Panc1 (cell line): ENCODE results near the gene MYOG. TPM values are rescaled to one million over a fixed set of nuclear protein-coding genes. Genes with fewer than 3 reads are reported as not detected.

Experiments used
- ATAC-seq: fragments of 200-7000 bp; cut with Tn5 transposase; 2 replicates; pipeline ENCODE4 v1.9.1; 2020; ENCODE audit warnings: mild to moderate bottlenecking, moderate library complexity
- BruUV-seq: library from RNA; stranded (reverse); fragments of 400-500 nt; replicated peaks from 2 replicates; lab custom pipeline; 2021; lab: Mats Ljungman, UMichigan
- CTCF ChIA-PET: fragments of 300-600 bp; sonication (Branson Sonifier 250); formaldehyde crosslinking; loops from one replicate; lab custom pipeline; 2022; ENCODE audit warnings: antibody characterized with exemption; lab: Charles Lee
- POLR2A ChIA-PET: fragments of 300-600 bp; sonication (Branson Sonifier 250); formaldehyde crosslinking; loops from one replicate; lab custom pipeline; 2022; ENCODE audit warnings: antibody characterized with exemption; lab: Charles Lee
- DNase-seq: peaks from one replicate; pipeline ENCODE4 v3.0.0-alpha.2; 2010; ENCODE audit warnings: low read depth, low spot score
- H3K27ac ChIP-seq: 2 replicates; pipeline ENCODE4 v1.5.1; 2011; ENCODE audit warnings: mild to moderate bottlenecking, low read length, inconsistent platforms
- H3K27me3 ChIP-seq: fragments of 200-500 bp; sonication (Bioruptor generic); 2 replicates; pipeline ENCODE4 v1.6.0; 2014; ENCODE audit warnings: low read length, inconsistent platforms; ENCODE audit not compliant: control insufficient read depth, insufficient read depth
- H3K36me3 ChIP-seq: fragments of 200-500 bp; sonication (Bioruptor generic); 2 replicates; pipeline ENCODE4 v1.5.1; 2014; ENCODE audit warnings: inconsistent platforms, mild to moderate bottlenecking, low read length, moderate library complexity; ENCODE audit not compliant: control insufficient read depth, insufficient read depth
- H3K4me1 ChIP-seq: 2 replicates; pipeline ENCODE4 v1.5.1; 2011; ENCODE audit warnings: inconsistent platforms, mild to moderate bottlenecking, low read length, moderate library complexity; ENCODE audit not compliant: control insufficient read depth, insufficient read depth
- H3K4me3 ChIP-seq, 2 experiments: 2 replicates each; pipeline ENCODE4 v1.5.1; 2011 to 2012; ENCODE audit warnings: low read depth in 2 of 2, low read length in 2 of 2, mild to moderate bottlenecking in 2 of 2, inconsistent platforms in 1 of 2, moderate library complexity in 1 of 2
- H3K9me3 ChIP-seq: fragments of 200-500 bp; sonication (Bioruptor generic); 2 replicates; pipeline ENCODE4 v1.5.1; 2014; ENCODE audit warnings: low read depth, mild to moderate bottlenecking, inconsistent platforms, low read length, moderate library complexity; ENCODE audit not compliant: control insufficient read depth, insufficient read depth
- CTCF ChIP-seq: fragments of 450-650 bp; IDR thresholded peaks from 2 replicates; pipeline ENCODE4 v1.5.1; 2017; ENCODE audit warnings: mild to moderate bottlenecking
- POLR2AphosphoS5 ChIP-seq: IDR thresholded peaks from 2 replicates; pipeline ENCODE4 v1.6.1; 2012; ENCODE audit warnings: mild to moderate bottlenecking, low read depth, low read length, moderate library complexity
- REST ChIP-seq, 2 experiments: IDR thresholded peaks; 2 replicates each; pipeline ENCODE4 v1.6.1; 2011 to 2012; ENCODE audit warnings: low read depth in 2 of 2, control low read depth in 1 of 2, low read length in 1 of 2, mild to moderate bottlenecking in 1 of 2, moderate library complexity in 1 of 2; ENCODE audit not compliant: insufficient read depth in 1 of 2
- SIN3A ChIP-seq: IDR thresholded peaks from 2 replicates; pipeline ENCODE4 v1.6.1; 2012; ENCODE audit warnings: low read depth, mild to moderate bottlenecking, low read length, moderate library complexity, borderline replicate concordance; ENCODE audit not compliant: insufficient read depth
- TCF7L2 ChIP-seq: IDR thresholded peaks from 2 replicates; pipeline ENCODE4 v1.6.1; 2011; ENCODE audit warnings: mild to moderate bottlenecking, low read depth, low read length, inconsistent platforms
- in situ Hi-C: cut with HindIII; loops from 2 replicates; pipeline ENCODE4 v1.10.0; 2016; ENCODE audit warnings: low sequenced_read_pairs, low pct_unique_long_range_greater_than_20kb
- intact Hi-C: fragments of 100-400 bp; cut with micrococcal nuclease; formaldehyde crosslinking; loops from one replicate; pipeline ENCODE4 v1.10.0; 2022; ENCODE audit not compliant: unreplicated experiment
- total RNA-seq: library from RNA; stranded (reverse); gene quantifications from one replicate; pipeline ENCODE4 v1.2.1, GENCODE V29; 2021; ENCODE audit not compliant: unreplicated experiment

Gene MYOG
- total RNA-seq, 1 experiment from 2014 or later: not detected

DNA sequence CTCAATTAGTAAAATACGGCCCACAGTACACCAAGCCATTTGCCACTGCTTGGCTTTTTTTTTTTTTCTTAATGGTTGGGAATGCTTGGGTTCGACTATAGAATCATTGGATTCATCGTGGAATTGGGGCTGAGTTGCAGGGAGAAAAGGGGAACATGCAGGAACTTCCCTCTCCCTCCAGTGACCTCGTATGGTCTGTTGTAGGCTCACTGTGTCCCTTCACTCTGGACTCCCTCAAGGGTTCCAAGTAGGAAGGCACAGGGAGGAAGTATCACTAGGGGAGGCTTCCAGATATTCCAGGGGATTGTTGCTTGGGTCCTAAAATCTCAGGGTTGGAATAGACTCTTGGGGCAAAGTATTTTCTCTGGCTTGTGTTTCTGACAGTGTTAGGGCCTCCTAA lies 35.0 kb downstream of the MYOG start:
- intact Hi-C loops (no loop called here), in situ Hi-C loops (no loop called here)
- ChIA-PET POLR2A (no interaction called here), CTCF (no interaction called here)
- no peak overlapping the region for H3K4me3 ChIP-seq
- no peak for ATAC-seq
- H3K4me1 ChIP-seq: no peaks in the 10 kb centered on the region
- TF ChIP-seq REST (IDR thresholded peaks at IDR 0.05; ENCODE audit: insufficient read depth in 1 of 2, low read depth in 2 of 2, low read length in 1 of 2): no peak
- no peak overlapping the region for H3K27ac ChIP-seq
- H3K9me3 ChIP-seq: no peaks in the 10 kb centered on the region
- BruUV-seq: no TSS peak
- H3K27me3 ChIP-seq: no peaks in the 10 kb centered on the region
- no peak for DNase-seq
- no peaks in the 10 kb centered on the region for H3K36me3 ChIP-seq

DNA sequence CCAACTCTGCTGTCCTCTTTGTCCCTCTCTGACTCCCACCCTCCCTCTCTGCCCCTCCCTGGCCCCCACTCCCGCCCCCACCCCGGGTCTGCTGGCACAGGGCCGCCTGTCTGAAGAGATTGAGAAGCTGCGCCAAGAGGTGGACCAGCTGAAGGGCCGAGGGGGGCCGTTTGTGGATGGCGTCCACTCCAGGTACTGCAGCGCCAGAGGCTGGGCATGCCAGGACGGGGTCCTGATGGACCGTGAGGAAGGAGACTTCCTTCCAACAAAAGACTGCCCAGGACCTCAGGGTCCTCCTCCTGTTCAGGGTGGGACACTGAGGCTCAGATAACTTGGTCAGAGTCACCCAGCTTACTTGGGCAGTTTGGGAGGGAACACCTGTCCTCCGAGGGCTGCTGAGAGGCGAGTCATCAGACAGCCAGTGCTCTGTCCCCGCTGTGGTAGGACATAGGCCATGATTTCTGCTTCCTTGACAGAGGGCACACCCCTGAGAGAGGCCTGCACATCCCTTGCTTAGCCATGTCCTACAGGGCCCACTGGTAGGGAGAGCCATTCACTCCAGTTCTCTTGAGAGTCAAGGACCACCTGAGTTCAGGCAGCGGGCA lies 36.1 kb downstream of the MYOG start:
- in situ Hi-C loops: no loop called here
- POLR2A ChIA-PET: no interaction called here
- Histone ChIP-seq H3K27ac (no peak overlapping the region), H3K4me1 (no peaks in the 10 kb centered on the region), H3K36me3 (no peaks in the 10 kb centered on the region), H3K9me3 (no peaks in the 10 kb centered on the region), H3K4me3 (no peak overlapping the region), H3K27me3 (no peaks in the 10 kb centered on the region)
- ATAC-seq (no peak), DNase-seq (no peak)
- intact Hi-C loops: no loop called here
- no TSS peak for BruUV-seq
- no peak for TF ChIP-seq CTCF
- no peak for TF ChIP-seq POLR2AphosphoS5
- TF ChIP-seq REST (IDR thresholded peaks at IDR 0.05; ENCODE audit: insufficient read depth in 1 of 2, low read depth in 2 of 2, low read length in 1 of 2): no peak
- no peak for TF ChIP-seq TCF7L2
- no peak for TF ChIP-seq SIN3A
- CTCF ChIA-PET: interaction anchor here (0.6 kb wide), 1 partner anchor 11 kb away, joined by 3 read pairs; no protein-coding TSS in a partner anchor
